B cell (primary cell): Measurements from ENCODE around the gene ATP5ME. TPM values are rescaled to one million over a fixed set of nuclear protein-coding genes. Genes with fewer than 3 reads are reported as not detected.

ENCODE experiments used
- ATAC-seq: fragments of 200-7000 bp; cut with Tn5 transposase; one replicate; pipeline ENCODE4 v1.10.0; 2021; ENCODE audit warnings: low read depth, mild to moderate bottlenecking, moderate number of reproducible peaks, moderate library complexity
- CTCF ChIA-PET: fragments of 350-600 bp; sonication (Branson Sonifier 250); formaldehyde crosslinking; loops from one replicate; lab custom pipeline; 2021; ENCODE audit warnings: antibody characterized with exemption, inconsistent platforms; lab: Charles Lee
- POLR2A ChIA-PET: fragments of 350-600 bp; sonication (Branson Sonifier 250); formaldehyde crosslinking; loops from one replicate; lab custom pipeline; 2021; ENCODE audit warnings: antibody characterized with exemption; lab: Charles Lee
- DNase-seq: peaks from one replicate; pipeline ENCODE4 v3.0.0; 2013
- H2AFZ ChIP-seq: 2 replicates; pipeline ENCODE4 v1.6.1; 2012; ENCODE audit warnings: mild to moderate bottlenecking, low read depth, low read length; ENCODE audit not compliant: insufficient read depth, poor library complexity, severe bottlenecking
- H3K27ac ChIP-seq, 2 donors: 1 replicate in 1 of 2; 2 replicates in 1 of 2; pipeline ENCODE4 v1.5.1; 2012 to 2013; ENCODE audit warnings: low read length in 2 of 2, mild to moderate bottlenecking in 2 of 2, moderate library complexity in 1 of 2
- H3K27me3 ChIP-seq, 4 experiments: fragments of 200-600 bp in 1 of 4; sonication (generic) in 1 of 4; replicated peaks in 1 of 4; 1 replicate in 2 of 4; 2 replicates in 2 of 4; pipeline versions ENCODE4 v1.6.1 to v1.7.0; 2013 to 2016; ENCODE audit warnings: low read length in 3 of 4, mild to moderate bottlenecking in 2 of 4, mixed read lengths in 1 of 4, moderate library complexity in 1 of 4; ENCODE audit not compliant: insufficient read depth in 4 of 4, control insufficient read depth in 3 of 4; ENCODE audit errors: control extremely low read depth in 1 of 4
- H3K36me3 ChIP-seq, 2 experiments: replicated peaks in 1 of 2; 1 replicate in 1 of 2; 2 replicates in 1 of 2; pipeline versions ENCODE4 v1.6.1 to v1.7.1; 2013; ENCODE audit warnings: low read length in 1 of 2; ENCODE audit not compliant: insufficient read depth in 2 of 2, control insufficient read depth in 1 of 2; ENCODE audit errors: control extremely low read depth in 1 of 2, extremely low read depth in 1 of 2
- H3K4me1 ChIP-seq, 2 donors: fragments of 200-600 bp in 1 of 2; sonication (generic) in 1 of 2; 1 replicate in 1 of 2; 2 replicates in 1 of 2; pipeline versions ENCODE4 v1.5.1 to v1.6.1; 2013 to 2017; ENCODE audit warnings: low read length in 2 of 2; ENCODE audit not compliant: control insufficient read depth in 2 of 2, insufficient read depth in 2 of 2
- H3K4me2 ChIP-seq: replicated peaks from 2 replicates; pipeline ENCODE3; 2012; ENCODE audit warnings: mild to moderate bottlenecking, low read depth, low read length; ENCODE audit not compliant: poor library complexity, severe bottlenecking
- H3K4me3 ChIP-seq, 5 experiments: fragments of 200-600 bp in 1 of 5; sonication (generic) in 1 of 5; 1 replicate in 3 of 5; 2 replicates in 2 of 5; pipeline versions ENCODE4 v1.5.1 to v1.7.0; 2011 to 2016; ENCODE audit warnings: low read length in 4 of 5, mild to moderate bottlenecking in 4 of 5, low read depth in 2 of 5, control low read depth in 1 of 5, moderate library complexity in 1 of 5; ENCODE audit not compliant: insufficient read depth in 1 of 5; ENCODE audit errors: control extremely low read depth in 1 of 5, extremely low read depth in 1 of 5
- H3K79me2 ChIP-seq: fragments of 200-600 bp; sonication (generic); one replicate; pipeline ENCODE4 v1.6.0; 2016; ENCODE audit warnings: low read length; ENCODE audit not compliant: control insufficient read depth, insufficient read depth
- H3K9ac ChIP-seq: fragments of 200-600 bp; sonication (generic); 2 replicates; pipeline ENCODE4 v1.6.1; 2017; ENCODE audit warnings: mild to moderate bottlenecking, low read length, moderate library complexity
- H3K9me3 ChIP-seq, 3 donors: one replicate each; pipeline versions ENCODE4 v1.6.1 to v1.7.1; 2013; ENCODE audit warnings: low read length in 2 of 3; ENCODE audit not compliant: control insufficient read depth in 2 of 3, insufficient read depth in 1 of 3; ENCODE audit errors: control extremely low read depth in 1 of 3
- H4K20me1 ChIP-seq: 2 replicates; pipeline ENCODE4 v1.6.0; 2012; ENCODE audit warnings: mild to moderate bottlenecking, low read length; ENCODE audit not compliant: insufficient read depth, control insufficient read depth, poor library complexity, severe bottlenecking
- H3K27ac Mint-ChIP-seq: one replicate; pipeline ENCODE4 v1.8.0; 2021; ENCODE audit warnings: mixed read lengths
- H3K27me3 Mint-ChIP-seq: one replicate; pipeline ENCODE4 v1.8.0; 2021; ENCODE audit warnings: mixed read lengths
- H3K4me1 Mint-ChIP-seq: one replicate; pipeline ENCODE4 v1.8.0; 2021; ENCODE audit warnings: mixed read lengths
- H3K4me3 Mint-ChIP-seq: one replicate; pipeline ENCODE4 v1.8.0; 2021; ENCODE audit warnings: mixed read lengths
- H3K9me3 Mint-ChIP-seq: one replicate; pipeline ENCODE4 v1.8.0; 2022; ENCODE audit warnings: mixed read lengths; ENCODE audit not compliant: insufficient read depth
- CTCF ChIP-seq: fragments of 200-600 bp; IDR thresholded peaks from one replicate; pipeline ENCODE4 v1.8.0; 2022; ENCODE audit warnings: antibody characterized with exemption, mild to moderate bottlenecking
- EZH2 ChIP-seq: IDR thresholded peaks from 2 replicates; pipeline ENCODE4 v1.6.1; 2012; ENCODE audit warnings: borderline replicate concordance, low read depth, mild to moderate bottlenecking, moderate library complexity, low read length; ENCODE audit not compliant: insufficient read depth, poor library complexity, severe bottlenecking
- WGBS: methylation state at CpG from one replicate; pipeline ENCODE4 v1.1.5; 2013; ENCODE audit warnings: missing lambda C conversion rate; ENCODE audit not compliant: insufficient coverage; 5-methylcytosine and 5-hydroxymethylcytosine counted together
- intact Hi-C: fragments of 100-400 bp; cut with micrococcal nuclease; formaldehyde crosslinking; loops from one replicate; pipeline ENCODE4 v1.10.0; 2022
- polyA plus RNA-seq: library from polyadenylated mRNA; depleted of rRNA; stranded (reverse); fragments of >200 nt; gene quantifications from 2 replicates; pipeline ENCODE4 v1.2.3, GENCODE V29; 2012
- total RNA-seq, 2 donors: library from RNA; stranded (reverse); fragments of 120-200 nt in 1 of 2; gene quantifications; 1 replicate in 1 of 2; 2 replicates in 1 of 2; pipeline versions ENCODE4 v1.2.3 to v1.2.4, GENCODE V29; 2013 to 2022

Gene ATP5ME
- total and polyA plus RNA-seq, 2 donors (not counting 1 experiment from before 2014, with no cell fraction given) = 129 to 153 TPM

GRCh38 chr4:663046-663437 lies 11.0 kb downstream of the ATP5ME start:
- intact Hi-C loops = loop anchor here (1.0 to 5.0 kb wide), 2 partner anchors 11 to 326 kb away; partner anchors contain the start of genes ATP5ME, MYL5 and ZNF141

More at GRCh38 chr4:663046-663437, 11.0 kb downstream of the ATP5ME start:
- Histone ChIP-seq H3K9ac (peak overlapping the region; percentile 98), H3K36me3 (no peaks in the 10 kb centered on the region), H2AFZ (peak overlapping the region; percentile 96), H3K79me2 (peaks cover 9% of the 10 kb centered on the region), H3K4me1 (peaks cover 9 to 17% of the 10 kb centered on the region in 2 donors), H3K9me3 (peaks cover 0 to 17% (median 0%) of the 10 kb centered on the region in 3 donors), H3K27me3 (no peaks in the 10 kb centered on the region), H3K4me3 (peak overlapping the region in 4 of 5 experiments; percentile 68 to 85 (median 82)), H3K4me2 (peak overlapping the region; percentile 99), H3K27ac (peak overlapping the region; percentile 52 to 88), H4K20me1 (no peaks in the 10 kb centered on the region)
- Mint-ChIP-seq H3K27ac (peak overlapping the region; percentile 89), H3K9me3 (no peaks in the 10 kb centered on the region), H3K4me3 (peak overlapping the region; percentile 84), H3K4me1 (peaks cover 11% of the 10 kb centered on the region), H3K27me3 (no peaks in the 10 kb centered on the region)
- 59% methylated on average over 20 of the region's 20 CpGs for WGBS
- TF ChIP-seq EZH2 = no peak
- TF ChIP-seq CTCF = no peak
- CTCF ChIA-PET = interaction anchor here (1.0 kb wide), 1 partner anchor 10 kb away, joined by 3 read pairs; no protein-coding TSS in a partner anchor
- ATAC-seq = no peak
- POLR2A ChIA-PET = interaction anchor here (0.7 to 1.5 kb wide), 2 partner anchors 11 to 111 kb away, joined by 6 to 11 read pairs; partner anchors contain the start of genes ATP5ME and MYL5
- DNase-seq = no peak
